PC-3 (cell line): ENCODE data around the gene MACROD2.

ENCODE experiments used
- EZH2 ChIP-seq: fragments of 300-600 bp; sonication (generic); IDR thresholded peaks from one replicate; pipeline ENCODE4 v1.6.1; 2017; ENCODE audit warnings: antibody characterized with exemption, mild to moderate bottlenecking, low read length; ENCODE audit not compliant: unreplicated experiment
- EZH2phosphoT487 ChIP-seq: fragments of 300-600 bp; sonication (generic); IDR thresholded peaks from 2 replicates; pipeline ENCODE4 v1.6.1; 2018; ENCODE audit warnings: mild to moderate bottlenecking, antibody characterized with exemption, low read length, borderline replicate concordance
- TF ChIP-seq, protein P1 (sequence below): fragments of 300-600 bp; sonication (generic); conservative IDR thresholded peaks from 2 replicates; pipeline ENCODE4 v1.5.1; 2017; ENCODE audit warnings: antibody characterized with exemption, low read depth, mild to moderate bottlenecking, low read length

DNA sequence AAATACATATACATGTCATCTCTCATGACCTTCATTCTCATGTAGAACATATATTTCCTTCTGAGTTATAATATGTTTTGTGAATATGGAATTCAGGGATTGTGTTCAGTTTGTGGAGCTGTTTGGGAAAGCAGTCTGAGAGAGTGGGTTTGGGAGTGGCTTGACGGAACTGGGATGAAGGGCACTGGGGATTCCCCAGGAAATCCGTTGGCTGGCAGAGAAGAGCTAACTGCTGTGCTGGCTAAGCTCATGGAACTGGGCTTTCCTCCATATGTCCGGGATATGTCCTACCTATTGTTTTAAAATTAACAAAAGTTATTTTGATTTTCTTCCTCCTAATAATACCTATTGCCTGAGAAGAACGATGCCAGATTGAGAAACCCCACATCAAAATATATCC, 701.6 kb downstream of the MACROD2 start:
- TF ChIP-seq, protein P1, sequence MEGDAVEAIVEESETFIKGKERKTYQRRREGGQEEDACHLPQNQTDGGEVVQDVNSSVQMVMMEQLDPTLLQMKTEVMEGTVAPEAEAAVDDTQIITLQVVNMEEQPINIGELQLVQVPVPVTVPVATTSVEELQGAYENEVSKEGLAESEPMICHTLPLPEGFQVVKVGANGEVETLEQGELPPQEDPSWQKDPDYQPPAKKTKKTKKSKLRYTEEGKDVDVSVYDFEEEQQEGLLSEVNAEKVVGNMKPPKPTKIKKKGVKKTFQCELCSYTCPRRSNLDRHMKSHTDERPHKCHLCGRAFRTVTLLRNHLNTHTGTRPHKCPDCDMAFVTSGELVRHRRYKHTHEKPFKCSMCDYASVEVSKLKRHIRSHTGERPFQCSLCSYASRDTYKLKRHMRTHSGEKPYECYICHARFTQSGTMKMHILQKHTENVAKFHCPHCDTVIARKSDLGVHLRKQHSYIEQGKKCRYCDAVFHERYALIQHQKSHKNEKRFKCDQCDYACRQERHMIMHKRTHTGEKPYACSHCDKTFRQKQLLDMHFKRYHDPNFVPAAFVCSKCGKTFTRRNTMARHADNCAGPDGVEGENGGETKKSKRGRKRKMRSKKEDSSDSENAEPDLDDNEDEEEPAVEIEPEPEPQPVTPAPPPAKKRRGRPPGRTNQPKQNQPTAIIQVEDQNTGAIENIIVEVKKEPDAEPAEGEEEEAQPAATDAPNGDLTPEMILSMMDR: no peak
- no peak for TF ChIP-seq EZH2
- no peak for TF ChIP-seq EZH2phosphoT487
